Cardiac muscle cell (in vitro differentiated cells and primary cell): ENCODE data around the gene PEPD. TPM values are rescaled to one million over a fixed set of nuclear protein-coding genes. Genes with fewer than 3 reads are reported as not detected.

Source experiments
- DNase-seq, 2 donors: peaks; one replicate each; pipeline versions ENCODE4 v3.0.0 to v3.0.0-alpha.2; 2010 to 2017; ENCODE audit warnings: low read depth in 1 of 2, low spot score in 1 of 2
- H3K27ac ChIP-seq: fragments of 200-600 bp; sonication (generic); 2 replicates; pipeline ENCODE4 v1.5.1; 2016
- H3K27me3 ChIP-seq: fragments of 200-600 bp; sonication (generic); 2 replicates; pipeline ENCODE4 v1.6.0; 2016; ENCODE audit warnings: control low read depth
- H3K36me3 ChIP-seq: fragments of 200-600 bp; sonication (generic); 2 replicates; pipeline ENCODE4 v1.5.1; 2016; ENCODE audit warnings: control low read depth
- H3K4me1 ChIP-seq: fragments of 200-600 bp; sonication (generic); 2 replicates; pipeline ENCODE4 v1.8.1; 2017; ENCODE audit warnings: low read depth, mild to moderate bottlenecking, mixed run types
- H3K4me3 ChIP-seq: fragments of 200-600 bp; sonication (generic); 2 replicates; pipeline ENCODE4 v1.5.1; 2016; ENCODE audit warnings: mild to moderate bottlenecking
- H3K9me3 ChIP-seq: fragments of 200-600 bp; sonication (generic); 2 replicates; pipeline ENCODE4 v1.5.1; 2017; ENCODE audit warnings: low read depth, mild to moderate bottlenecking, control low read depth
- CTCF ChIP-seq: IDR thresholded peaks from 2 replicates; pipeline ENCODE4 v1.5.1; 2012; ENCODE audit warnings: low read depth, mild to moderate bottlenecking, low read length
- polyA plus RNA-seq: library from polyadenylated mRNA; unstranded; fragments of >200 nt; fragmentation: Nextera tagmentation; extraction: Ambion mirVana; gene quantifications from 2 replicates; pipeline ENCODE4 v1.2.1, GENCODE V29; 2016
- total RNA-seq: library from RNA; depleted of rRNA; stranded (reverse); fragments of >200 nt; gene quantifications from 2 replicates; pipeline ENCODE4 v1.2.3, GENCODE V29; 2016

Gene PEPD
- total and polyA plus RNA-seq, 2 experiments from 2014 or later, result 40.3 to 80.6 TPM

- Histone ChIP-seq H3K9me3 (no peaks in the 10 kb centered on the region), H3K27ac (no peak overlapping the region), H3K4me1 (peaks cover 10% of the 10 kb centered on the region), H3K4me3 (no peak overlapping the region), H3K27me3 (no peaks in the 10 kb centered on the region), H3K36me3 (no peaks in the 10 kb centered on the region)
- TF ChIP-seq CTCF, result no peak
- DNase-seq, result no peak
These were observed 58.4 kb downstream of the PEPD start for GRCh38 chr19:33463199-33463598.

GRCh38 chr19:33462112-33462791, 59.3 kb downstream of the PEPD start:
- Histone ChIP-seq H3K27ac (no peak overlapping the region), H3K4me1 (peaks cover 10% of the 10 kb centered on the region), H3K27me3 (no peaks in the 10 kb centered on the region), H3K4me3 (no peak overlapping the region), H3K9me3 (no peaks in the 10 kb centered on the region), H3K36me3 (no peaks in the 10 kb centered on the region)
- no peak for TF ChIP-seq CTCF
- no peak for DNase-seq

- H3K9me3 ChIP-seq, result no peaks in the 10 kb centered on the region
- H3K4me3 ChIP-seq, result no peak overlapping the region
- no peaks in the 10 kb centered on the region for H3K27me3 ChIP-seq
- peaks cover 10% of the 10 kb centered on the region for H3K4me1 ChIP-seq
- no peak overlapping the region for H3K27ac ChIP-seq
- DNase-seq, result no peak
- no peak for TF ChIP-seq CTCF
- no peaks in the 10 kb centered on the region for H3K36me3 ChIP-seq
These were observed 60.1 kb downstream of the PEPD start for GRCh38 chr19:33461256-33462111.

- Histone ChIP-seq H3K27ac (no peak overlapping the region), H3K27me3 (no peaks in the 10 kb centered on the region), H3K4me3 (no peak overlapping the region), H3K4me1 (peaks cover 1% of the 10 kb centered on the region), H3K9me3 (no peaks in the 10 kb centered on the region), H3K36me3 (no peaks in the 10 kb centered on the region)
- no peak for TF ChIP-seq CTCF
- no peak for DNase-seq
These were observed 61.2 kb downstream of the PEPD start for GRCh38 chr19:33460221-33460908.

- TF ChIP-seq CTCF, result no peak
- H3K9me3 ChIP-seq, result no peaks in the 10 kb centered on the region
- no peak overlapping the region for H3K27ac ChIP-seq
- H3K36me3 ChIP-seq, result no peaks in the 10 kb centered on the region
- no peak for DNase-seq
- H3K4me1 ChIP-seq, result no peaks in the 10 kb centered on the region
- no peak overlapping the region for H3K4me3 ChIP-seq
- H3K27me3 ChIP-seq, result no peaks in the 10 kb centered on the region
These were observed 62.1 kb downstream of the PEPD start for GRCh38 chr19:33459222-33460090.
